Common myeloid progenitor, CD34-positive (primary cell): ENCODE results near the gene ARL11. TPM values are rescaled to one million over a fixed set of nuclear protein-coding genes. Genes with fewer than 3 reads are reported as not detected.

Source experiments
- CTCF ChIA-PET: fragments of 350-600 bp; sonication (Branson Sonifier 250); formaldehyde crosslinking; loops from one replicate; lab custom pipeline; 2021; ENCODE audit warnings: antibody characterized with exemption; lab: Charles Lee
- POLR2A ChIA-PET: fragments of 350-600 bp; sonication (Branson Sonifier 250); formaldehyde crosslinking; loops from one replicate; lab custom pipeline; 2021; ENCODE audit warnings: antibody characterized with exemption; lab: Charles Lee
- DNase-seq, 3 donors: peaks; one replicate each; pipeline versions ENCODE4 v3.0.0 to v3.0.0-alpha.2; 2013
- H3K27ac ChIP-seq, 2 experiments: 1 replicate in 1 of 2; 2 replicates in 1 of 2; pipeline ENCODE4 v1.7.0; 2013; ENCODE audit warnings: inconsistent platforms in 2 of 2, low read length in 2 of 2, mild to moderate bottlenecking in 2 of 2, low read depth in 1 of 2, moderate library complexity in 1 of 2; ENCODE audit not compliant: severe bottlenecking in 2 of 2, insufficient read depth in 1 of 2, poor library complexity in 1 of 2
- H3K27me3 ChIP-seq, 5 experiments: replicated peaks in 2 of 5; 1 replicate in 3 of 5; 2 replicates in 2 of 5; pipeline versions ENCODE4 v1.6.1 to v1.7.0; 2013; ENCODE audit warnings: low read length in 4 of 5, mild to moderate bottlenecking in 2 of 5, moderate library complexity in 2 of 5, inconsistent platforms in 1 of 5; ENCODE audit not compliant: insufficient read depth in 5 of 5, control insufficient read depth in 4 of 5
- H3K36me3 ChIP-seq, 4 experiments: 1 replicate in 2 of 4; 2 replicates in 2 of 4; pipeline versions ENCODE4 v1.6.1 to v1.7.0; 2013; ENCODE audit warnings: low read length in 3 of 4, control low read depth in 1 of 4, mild to moderate bottlenecking in 1 of 4; ENCODE audit not compliant: control insufficient read depth in 4 of 4, insufficient read depth in 4 of 4
- H3K4me1 ChIP-seq, 4 experiments: 1 replicate in 3 of 4; 2 replicates in 1 of 4; pipeline versions ENCODE4 v1.6.1 to v1.7.1; 2013; ENCODE audit warnings: low read length in 3 of 4, mild to moderate bottlenecking in 3 of 4, control low read depth in 1 of 4, inconsistent platforms in 1 of 4, moderate library complexity in 1 of 4; ENCODE audit not compliant: control insufficient read depth in 4 of 4, insufficient read depth in 4 of 4; ENCODE audit errors: control extremely low read depth in 1 of 4
- H3K4me3 ChIP-seq, 7 experiments: 1 replicate in 4 of 7; 2 replicates in 3 of 7; pipeline versions ENCODE4 v1.5.1 to v1.7.0; 2013; ENCODE audit warnings: mild to moderate bottlenecking in 7 of 7, low read length in 6 of 7, moderate library complexity in 6 of 7, inconsistent platforms in 2 of 7, low read depth in 2 of 7, control low read depth in 1 of 7; ENCODE audit not compliant: insufficient read depth in 4 of 7, control insufficient read depth in 1 of 7; ENCODE audit errors: extremely low read depth in 1 of 7
- H3K9me3 ChIP-seq, 5 experiments: 1 replicate in 4 of 5; 2 replicates in 1 of 5; pipeline versions ENCODE4 v1.6.1 to v1.7.1; 2013; ENCODE audit warnings: low read length in 4 of 5, mild to moderate bottlenecking in 2 of 5, inconsistent platforms in 1 of 5, low read depth in 1 of 5, moderate library complexity in 1 of 5; ENCODE audit not compliant: control insufficient read depth in 4 of 5, insufficient read depth in 2 of 5; ENCODE audit errors: control extremely low read depth in 1 of 5
- WGBS: methylation state at CpG from one replicate; pipeline ENCODE4 v1.1.5; 2013; ENCODE audit not compliant: insufficient coverage; 5-methylcytosine and 5-hydroxymethylcytosine counted together
- polyA plus RNA-seq: library from polyadenylated mRNA; unstranded; fragments of 120-200 nt; gene quantifications from one replicate; pipeline ENCODE4 v1.2.1, GENCODE V29; 2013

ARL11 gene
- polyA plus RNA-seq: 9.5 TPM

DNA sequence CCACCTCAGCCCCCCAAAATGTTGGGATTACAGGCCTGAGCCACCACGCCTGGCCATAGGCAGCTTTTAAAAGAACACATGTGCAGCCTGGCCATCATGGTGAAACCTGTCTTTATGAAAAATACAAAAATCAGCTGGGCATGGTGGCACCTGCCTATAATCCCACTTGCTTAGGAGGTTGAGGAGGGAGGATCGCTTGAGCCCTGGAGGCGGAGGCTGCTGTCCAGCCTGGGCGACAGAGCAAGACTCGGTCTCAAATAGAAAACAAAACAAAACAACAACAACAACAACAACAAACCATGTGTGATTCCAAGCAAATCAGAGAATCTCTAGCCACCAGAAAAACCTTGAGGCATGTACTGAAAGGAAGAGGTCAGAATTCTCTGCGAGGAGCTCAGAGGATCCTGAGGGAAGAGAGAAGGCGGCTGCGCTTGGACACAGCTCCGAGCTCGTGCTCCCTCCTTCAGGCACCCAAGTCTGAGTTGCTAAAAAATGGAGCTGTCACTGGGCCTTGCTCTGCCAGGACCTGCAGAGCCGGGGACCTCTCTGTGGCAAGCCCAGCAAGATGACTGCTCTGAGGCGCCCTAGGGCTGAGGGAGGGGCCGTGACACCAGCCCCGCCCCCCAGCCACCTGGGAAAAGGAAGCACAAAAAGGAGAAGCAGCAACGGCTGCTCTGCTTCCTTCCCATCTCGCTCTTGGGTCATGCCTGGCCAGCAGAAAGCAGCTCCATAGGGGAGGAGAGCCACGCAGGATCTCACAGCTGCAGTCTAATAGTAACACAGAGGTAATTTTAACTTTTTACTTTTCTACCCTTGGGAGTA is at the start of gene ARL11:
ARL11 (plus strand) TSS at position 677 of the 822 bp plus-strand sequence. CDS start 1,941 bp downstream, outside the sequence.
- Histone ChIP-seq H3K9me3 (peaks cover 0 to 2% (median 0%) of the 10 kb centered on the region in 5 experiments), H3K4me1 (peaks cover 7 to 33% (median 19%) of the 10 kb centered on the region in 4 experiments), H3K27me3 (no peaks in the 10 kb centered on the region), H3K4me3 (peak within 1 kb of the TSS; percentile 5 to 88 (median 78)), H3K36me3 (peaks cover 2 to 15% (median 7%) of the 10 kb centered on the region in 4 experiments), H3K27ac (peak within 1 kb of the TSS; percentile 54 to 73)
- ChIA-PET CTCF (interaction anchor here (1.2 to 4.6 kb wide), 5 partner anchors 12 to 343 kb away, joined by 3 to 29 read pairs (median 5); partner anchors contain the start of gene PHF11), POLR2A (interaction anchor here (0.5 to 0.7 kb wide), 2 partner anchors 89 to 96 kb away, joined by 3 read pairs; no protein-coding TSS in a partner anchor)
- WGBS: 18% methylated on average over 6 of the region's 17 CpGs
- DNase-seq: peak; percentile 79 to 94 (median 92)

DNA sequence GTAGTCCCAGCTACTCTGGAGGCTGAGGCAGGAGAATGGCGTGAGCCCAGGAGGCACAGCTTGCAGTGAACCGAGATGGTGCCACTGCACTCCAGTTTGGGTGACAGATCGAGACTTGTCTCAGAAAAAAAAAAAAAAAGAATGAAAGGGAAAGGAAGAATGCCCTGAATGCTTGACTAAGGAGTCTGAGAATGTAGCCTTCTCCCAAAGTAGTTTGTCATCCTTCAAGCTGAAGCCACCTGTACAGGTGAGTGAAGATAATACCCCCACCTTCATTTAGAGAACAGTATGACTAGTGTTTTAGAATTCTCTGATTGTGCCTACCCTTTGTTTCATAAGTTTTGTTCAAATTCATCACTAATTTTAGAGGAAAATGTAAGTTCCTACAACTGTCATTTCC is 48.8 kb upstream of the ARL11 start:
- Histone ChIP-seq H3K27me3 (no peaks in the 10 kb centered on the region), H3K4me3 (no peak overlapping the region), H3K4me1 (peaks cover under 1 to 24% (median 12%) of the 10 kb centered on the region in 4 experiments), H3K9me3 (no peaks in the 10 kb centered on the region), H3K36me3 (peaks cover 4 to 24% (median 13%) of the 10 kb centered on the region in 4 experiments), H3K27ac (no peak overlapping the region)
- no peak for DNase-seq
- CTCF ChIA-PET: interaction anchor here (0.6 kb wide), 1 partner anchor 261 kb away, joined by 4 read pairs; no protein-coding TSS in a partner anchor
- WGBS: 100% methylated on average over 3 of the region's 3 CpGs
- POLR2A ChIA-PET: no interaction called here

DNA sequence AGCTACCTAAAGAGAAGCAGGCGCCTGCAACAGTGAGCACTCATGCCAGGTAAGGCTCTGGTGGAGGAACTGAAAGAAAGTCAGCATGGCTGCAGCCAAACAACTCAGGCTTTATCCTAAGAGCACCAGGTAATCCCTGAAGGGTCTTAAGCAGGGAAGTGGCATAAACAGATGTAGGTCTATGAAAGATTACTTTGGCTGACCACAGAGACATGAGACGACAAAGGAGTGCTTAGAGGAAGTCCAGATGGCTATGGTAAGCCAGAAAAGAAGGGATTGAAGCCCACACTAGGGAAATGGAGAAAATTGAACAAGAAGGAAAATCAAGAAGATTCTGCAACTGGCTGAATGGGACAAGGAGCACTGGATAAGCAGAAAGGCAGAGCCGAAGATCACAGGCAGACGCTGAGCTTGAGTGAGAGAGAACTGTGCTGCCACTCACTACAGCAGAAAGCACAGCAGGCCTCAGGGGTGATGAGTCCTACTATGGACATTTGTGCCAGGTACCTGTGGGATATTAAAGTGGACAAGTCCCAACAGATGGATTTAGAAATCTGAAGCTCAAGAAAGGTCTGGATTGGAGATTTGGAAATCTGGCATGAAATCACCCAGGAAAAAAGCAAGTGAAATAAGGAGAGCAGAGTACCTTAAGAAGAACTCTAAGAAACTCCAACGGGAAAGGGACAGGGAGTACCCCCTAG is 47.2 kb upstream of the ARL11 start:
- 76% methylated on average over 4 of the region's 5 CpGs for WGBS
- no peak overlapping the region for H3K4me3 ChIP-seq
- no peaks in the 10 kb centered on the region for H3K27me3 ChIP-seq
- peaks cover 4 to 24% (median 13%) of the 10 kb centered on the region in 4 experiments for H3K36me3 ChIP-seq
- ChIA-PET POLR2A (no interaction called here), CTCF (interaction anchor here (0.8 to 1.1 kb wide), 3 partner anchors 15 to 56 kb away, joined by 3 read pairs; no protein-coding TSS in a partner anchor)
- no peak overlapping the region for H3K27ac ChIP-seq
- peak in 2 of 3 donors; percentile 27 to 43 for DNase-seq
- peaks cover 6 to 35% (median 19%) of the 10 kb centered on the region in 4 experiments for H3K4me1 ChIP-seq
- H3K9me3 ChIP-seq: no peaks in the 10 kb centered on the region

DNA sequence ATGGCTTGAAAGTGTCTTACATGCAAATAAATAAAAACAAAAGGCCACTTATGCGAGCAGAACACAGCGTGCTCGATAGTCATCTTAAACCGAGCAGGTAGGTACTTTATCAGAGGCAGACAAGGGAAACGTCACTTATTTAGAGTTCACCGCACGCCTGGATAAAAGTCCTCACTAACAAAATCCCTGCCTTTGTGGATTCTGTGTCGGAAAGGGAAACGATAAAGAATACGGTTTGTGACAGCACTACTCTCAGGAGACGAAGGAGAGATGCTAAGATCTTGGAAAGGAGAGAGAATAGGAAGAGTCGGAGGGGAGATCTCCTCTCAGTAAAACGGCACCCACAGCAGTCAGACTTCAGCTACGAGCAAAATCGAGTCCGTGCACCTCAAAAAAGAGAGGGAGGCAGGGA is 43.5 kb upstream of the ARL11 start:
- DNase-seq: peak in 2 of 3 donors; percentile 48 to 58
- ChIA-PET CTCF (interaction anchor here (1.0 to 1.7 kb wide), 2 partner anchors 24 to 32 kb away, joined by 3 to 8 read pairs; no protein-coding TSS in a partner anchor), POLR2A (interaction anchor here (1.1 kb wide), 1 partner anchor 25 kb away, joined by 4 read pairs; no protein-coding TSS in a partner anchor)
- H3K4me1 ChIP-seq: peaks cover 6 to 32% (median 21%) of the 10 kb centered on the region in 4 experiments
- H3K27me3 ChIP-seq: no peaks in the 10 kb centered on the region
- no peaks in the 10 kb centered on the region for H3K9me3 ChIP-seq
- peak overlapping the region in 1 of 2 experiments; percentile 68 for H3K27ac ChIP-seq
- 0% methylated on average over 16 of the region's 16 CpGs for WGBS
- H3K36me3 ChIP-seq: peaks cover 0 to 14% (median 5%) of the 10 kb centered on the region in 4 experiments
- peak overlapping the region; percentile 81 to 97 (median 89) for H3K4me3 ChIP-seq

DNA sequence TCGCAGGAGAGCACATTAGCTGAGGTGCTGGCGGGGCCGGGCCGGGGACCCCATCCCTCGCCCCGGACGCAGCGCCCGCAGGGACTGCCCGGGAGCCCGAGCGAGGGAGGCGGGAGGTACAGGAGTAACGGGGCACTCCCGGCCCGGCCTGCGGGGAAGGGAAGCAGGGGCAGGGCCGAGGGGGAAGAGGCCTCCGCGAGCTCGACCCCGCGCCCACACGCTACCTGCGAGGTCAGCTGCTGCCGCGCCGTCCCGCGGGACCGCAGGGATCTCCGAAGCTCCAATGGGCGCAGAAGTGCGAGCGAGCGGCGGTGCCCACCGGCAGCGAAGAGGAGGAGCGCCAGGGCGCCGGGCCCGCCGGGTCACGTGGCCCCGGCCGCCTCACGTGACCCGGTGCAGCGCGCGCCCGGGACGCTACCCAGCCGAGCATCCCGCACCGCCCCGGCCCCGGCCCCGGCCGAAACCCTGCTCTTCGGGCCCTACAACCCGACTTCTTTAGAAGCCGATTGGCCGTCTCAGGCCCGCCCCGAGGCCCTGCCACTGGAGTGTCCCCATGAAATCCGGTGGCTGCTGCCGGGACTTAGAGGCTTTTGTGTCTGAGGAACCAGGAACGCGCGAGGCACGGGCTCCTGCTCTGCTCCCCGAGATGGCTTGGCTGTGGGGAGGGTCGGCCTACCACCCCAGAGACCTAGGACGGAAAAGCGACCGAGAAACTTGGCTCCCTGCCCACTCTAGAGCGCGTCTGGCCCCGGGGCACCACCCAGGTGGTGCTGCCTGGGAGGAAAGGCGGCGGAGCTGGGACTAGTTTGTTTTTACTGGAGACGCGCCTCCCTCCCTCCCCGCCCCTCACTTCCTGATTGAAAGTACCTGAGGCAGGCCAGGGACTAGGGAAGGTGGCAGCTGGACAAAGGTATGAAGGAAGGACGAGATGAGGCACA is 42.8 kb upstream of the ARL11 start, which contains the start of gene RCBTB1:
RCBTB1 (minus strand) TSS at position 339 of the 938 bp plus-strand sequence. CDS start 18,279 bp downstream, outside the sequence.
- peak within 1 kb of the TSS; percentile 81 to 97 (median 89) for H3K4me3 ChIP-seq
- peaks cover 0 to 12% (median 3%) of the 10 kb centered on the region in 4 experiments for H3K36me3 ChIP-seq
- peak; percentile 61 to 86 (median 76) for DNase-seq
- peaks cover 6 to 32% (median 21%) of the 10 kb centered on the region in 4 experiments for H3K4me1 ChIP-seq
- H3K27ac ChIP-seq: peak within 1 kb of the TSS; percentile 58 to 68
- POLR2A ChIA-PET: interaction anchor here (0.6 to 1.1 kb wide), 3 partner anchors 10 to 25 kb away, joined by 3 to 4 read pairs (median 4); no protein-coding TSS in a partner anchor
- CTCF ChIA-PET: interaction anchor here (0.9 to 1.7 kb wide), 5 partner anchors 17 to 35 kb away, joined by 3 to 8 read pairs (median 6); no protein-coding TSS in a partner anchor
- H3K9me3 ChIP-seq: no peaks in the 10 kb centered on the region
- WGBS: 0% methylated on average over 41 of the region's 87 CpGs
- H3K27me3 ChIP-seq: no peaks in the 10 kb centered on the region

DNA sequence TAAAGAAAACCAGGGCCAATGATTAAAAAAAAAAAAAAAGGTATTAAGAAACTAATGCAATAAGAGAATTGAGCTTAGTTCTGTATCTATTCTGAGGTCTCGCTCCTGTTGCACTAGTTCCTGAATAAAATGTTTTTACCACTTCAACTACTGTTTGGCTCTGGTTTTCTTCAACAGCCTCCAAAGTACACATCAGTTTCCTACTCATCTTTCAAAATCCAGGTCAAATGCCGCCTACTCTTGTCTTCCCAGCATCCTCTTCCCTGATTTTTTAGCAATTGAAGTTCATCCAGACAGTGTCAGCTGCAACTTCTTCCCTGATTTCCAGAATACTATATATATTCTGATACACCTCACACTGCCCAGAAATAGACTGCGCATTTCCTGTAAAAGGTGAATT is 41.6 kb upstream of the ARL11 start:
- H3K27ac ChIP-seq: no peak overlapping the region
- POLR2A ChIA-PET: no interaction called here
- peaks cover 0 to 4% (median 2%) of the 10 kb centered on the region in 4 experiments for H3K36me3 ChIP-seq
- no peaks in the 10 kb centered on the region for H3K9me3 ChIP-seq
- peaks cover 6 to 21% (median 17%) of the 10 kb centered on the region in 4 experiments for H3K4me1 ChIP-seq
- H3K27me3 ChIP-seq: no peaks in the 10 kb centered on the region
- WGBS: 92% methylated on average over 1 of the region's 3 CpGs
- H3K4me3 ChIP-seq: no peak overlapping the region
- CTCF ChIA-PET: interaction anchor here (0.6 to 1.4 kb wide), 4 partner anchors 11 to 240 kb away, joined by 3 to 6 read pairs (median 4); no protein-coding TSS in a partner anchor
- DNase-seq: no peak
